Measurements from ENCODE around the gene HPX.

Gene HPX

DNA sequence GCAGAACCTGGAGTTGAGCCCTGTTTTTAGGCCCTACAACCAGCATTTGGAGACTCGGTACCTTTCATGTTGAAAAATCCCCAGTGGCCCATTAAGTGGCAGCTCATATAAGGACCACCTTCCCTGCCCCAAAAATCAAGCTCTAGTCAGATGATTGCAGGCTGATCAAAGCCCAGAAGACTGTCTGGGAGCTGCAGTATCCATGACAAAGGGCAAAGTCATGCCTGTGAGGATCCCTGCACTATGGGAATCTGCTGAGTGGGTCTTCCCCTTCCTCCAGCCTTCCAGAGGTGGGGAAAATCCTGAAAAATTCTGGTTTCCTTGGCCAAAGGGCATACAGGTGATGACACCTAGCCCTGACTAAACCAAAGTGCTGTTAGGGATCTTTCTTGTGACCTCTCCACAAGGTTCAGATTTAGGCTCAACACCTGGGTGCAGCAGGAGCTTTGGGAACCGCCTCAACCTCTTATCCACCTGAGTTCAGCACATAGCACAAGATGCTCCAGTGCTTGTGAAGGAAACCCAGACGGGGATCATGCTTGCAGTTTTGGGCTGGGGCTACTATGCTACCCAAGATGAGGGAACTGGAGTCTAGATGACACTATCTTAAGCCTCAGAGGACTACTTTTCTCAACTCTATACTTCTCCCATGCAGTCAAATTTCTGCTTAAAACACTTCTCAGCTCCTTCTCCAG lies 34.2 kb upstream of the HPX start:
- no peak for TF ChIP-seq GATA3 (IDR thresholded peaks at IDR 0.05; ENCODE audit: low read depth, low read length)
- no peak for TF ChIP-seq GATA2 (IDR thresholded peaks at IDR 0.05; ENCODE audit: low read depth, low read length)

- TF ChIP-seq GATA3 (IDR thresholded peaks at IDR 0.05; ENCODE audit: low read depth, low read length) (no peak), GATA2 (IDR thresholded peaks at IDR 0.05; ENCODE audit: low read depth, low read length) (no peak)
Observed at GRCh38 chr11:6474413-6474792, 33.6 kb upstream of the HPX start.

DNA sequence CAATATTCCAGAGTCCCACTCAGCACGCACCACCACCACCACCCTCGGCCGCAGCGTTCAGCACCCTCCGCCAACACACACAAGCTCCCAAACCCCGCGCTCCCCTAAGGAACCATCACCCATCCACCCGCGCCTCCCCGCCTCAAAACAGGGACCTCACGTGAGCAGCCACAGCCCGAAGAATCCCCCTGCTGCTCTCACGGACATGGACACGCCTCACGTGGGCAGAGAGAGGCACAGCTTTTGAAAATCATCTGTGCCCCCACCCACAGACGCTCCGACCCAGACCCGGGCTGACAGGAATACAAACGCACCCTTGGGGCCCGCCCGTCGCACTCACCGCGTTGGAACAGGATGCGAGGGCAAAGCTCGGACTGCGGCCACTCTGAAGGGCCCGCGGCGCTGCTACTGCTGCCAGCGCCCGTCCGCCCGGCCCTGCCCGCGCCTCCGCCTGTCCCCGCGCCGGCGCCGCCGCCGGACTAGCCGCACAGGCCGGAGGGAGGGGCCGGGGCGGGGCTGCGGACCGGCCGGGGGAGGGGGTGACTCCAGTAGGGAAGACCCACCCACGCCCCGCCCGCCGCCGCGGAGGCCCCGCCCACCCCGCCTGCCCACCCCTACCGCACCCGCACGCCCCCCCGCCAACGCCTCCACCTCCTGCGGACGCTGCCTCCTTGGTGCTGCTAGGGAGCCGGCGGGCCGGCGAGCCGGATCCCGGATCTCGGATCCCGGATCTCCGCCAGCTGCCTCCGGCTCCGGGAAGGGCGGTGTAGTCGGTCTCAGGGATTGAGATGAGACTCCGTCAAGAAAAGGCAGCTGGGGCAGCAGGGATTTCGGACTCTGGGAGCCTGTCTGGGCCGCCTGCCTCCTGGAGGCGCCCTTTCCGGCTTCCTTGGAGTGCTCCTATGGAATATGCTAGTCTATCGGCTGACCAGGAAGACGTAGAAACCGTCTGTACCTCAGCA lies 32.9 kb upstream of the HPX start, which contains the start of gene TRIM3:
TRIM3 (minus strand) TSS at position 491 of the 962 bp plus-strand sequence. CDS start 8,246 bp downstream, outside the sequence.
- TF ChIP-seq GATA2 (IDR thresholded peaks at IDR 0.05; ENCODE audit: low read depth, low read length) (no peak), GATA3 (IDR thresholded peaks at IDR 0.05; ENCODE audit: low read depth, low read length) (no peak)

DNA sequence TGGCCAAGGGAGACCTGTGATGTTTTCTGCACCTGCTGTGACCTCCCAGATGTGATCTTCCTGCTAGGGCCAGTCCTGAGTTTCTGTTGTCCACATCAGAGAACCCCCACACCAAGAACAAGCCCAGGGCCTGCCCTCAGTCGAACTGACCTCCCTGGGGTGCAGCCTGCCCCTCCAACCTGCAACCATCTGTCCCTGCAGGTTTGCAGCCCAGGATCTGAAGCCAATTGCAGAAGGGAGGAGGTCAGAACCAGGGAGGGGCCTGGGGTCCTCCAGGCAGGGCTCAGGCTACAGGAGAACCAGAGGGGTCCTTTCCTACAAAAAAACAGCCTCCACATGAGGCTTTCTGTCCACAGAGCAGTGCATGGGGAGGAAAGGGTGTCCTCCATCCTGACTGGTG lies 32.1 kb upstream of the HPX start:
- TF ChIP-seq GATA3 (IDR thresholded peaks at IDR 0.05; ENCODE audit: low read depth, low read length): no peak
- no peak for TF ChIP-seq GATA2 (IDR thresholded peaks at IDR 0.05; ENCODE audit: low read depth, low read length)

DNA sequence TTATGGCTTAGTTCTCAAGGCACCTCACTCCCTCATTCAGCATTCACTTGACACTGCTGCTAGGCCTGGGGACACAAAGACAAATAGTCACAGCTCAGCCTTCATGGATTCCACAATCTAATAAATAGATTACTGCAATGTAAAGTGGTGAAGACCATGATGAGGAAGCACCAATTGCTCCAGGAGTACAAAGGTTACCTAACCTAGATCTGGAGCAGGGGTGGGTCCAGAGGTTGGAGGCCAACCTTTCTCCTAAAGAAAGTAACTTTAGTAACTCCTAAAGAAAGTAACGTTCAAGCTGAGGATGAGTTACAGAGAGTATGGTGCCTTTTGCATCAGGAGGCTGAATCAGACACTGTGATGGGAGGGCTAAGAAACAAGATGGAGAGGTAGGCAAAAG lies 28.8 kb upstream of the HPX start:
- no peak for TF ChIP-seq GATA3 (IDR thresholded peaks at IDR 0.05; ENCODE audit: low read depth, low read length)
- no peak for TF ChIP-seq GATA2 (IDR thresholded peaks at IDR 0.05; ENCODE audit: low read depth, low read length)

DNA sequence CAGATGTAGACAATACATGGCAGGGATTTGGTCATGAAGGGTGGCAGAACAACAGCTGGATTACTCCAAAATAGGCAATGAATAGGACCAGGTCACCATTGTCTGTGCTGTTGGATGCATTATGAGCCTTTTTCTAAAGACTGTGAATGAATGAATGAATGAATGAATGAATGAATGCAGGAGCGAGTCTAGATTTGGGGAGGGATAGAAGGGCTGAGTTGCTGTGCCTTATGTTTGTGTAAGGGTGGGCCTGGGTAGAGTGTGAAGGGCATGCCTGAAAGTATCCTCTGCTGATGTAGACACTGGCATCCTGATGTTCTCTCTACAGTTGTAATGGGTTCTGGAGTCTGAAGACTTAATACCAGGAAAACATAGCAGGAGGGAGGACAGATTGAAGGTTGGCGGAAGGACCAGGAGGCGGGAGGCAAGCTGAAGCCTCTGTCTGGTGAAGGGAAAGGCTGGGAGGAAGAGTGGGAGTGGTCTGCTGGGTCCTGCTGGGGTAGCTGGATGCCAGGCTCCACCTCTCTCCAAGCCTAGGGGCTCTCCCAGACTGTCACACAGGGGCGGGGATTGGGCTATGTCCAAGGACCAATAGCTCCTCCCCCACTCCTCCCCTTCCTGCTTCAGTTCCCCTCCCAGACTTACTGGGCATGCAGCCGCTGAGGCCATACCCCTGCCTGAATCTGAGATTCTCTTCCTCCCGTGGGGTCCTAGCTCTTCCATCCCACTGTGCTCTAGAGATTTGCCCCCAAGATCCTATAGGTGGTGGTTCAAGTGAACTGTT lies 28.1 kb upstream of the HPX start:
- TF ChIP-seq GATA3 (IDR thresholded peaks at IDR 0.05; ENCODE audit: low read depth, low read length): no peak
- no peak for TF ChIP-seq GATA2 (IDR thresholded peaks at IDR 0.05; ENCODE audit: low read depth, low read length)

DNA sequence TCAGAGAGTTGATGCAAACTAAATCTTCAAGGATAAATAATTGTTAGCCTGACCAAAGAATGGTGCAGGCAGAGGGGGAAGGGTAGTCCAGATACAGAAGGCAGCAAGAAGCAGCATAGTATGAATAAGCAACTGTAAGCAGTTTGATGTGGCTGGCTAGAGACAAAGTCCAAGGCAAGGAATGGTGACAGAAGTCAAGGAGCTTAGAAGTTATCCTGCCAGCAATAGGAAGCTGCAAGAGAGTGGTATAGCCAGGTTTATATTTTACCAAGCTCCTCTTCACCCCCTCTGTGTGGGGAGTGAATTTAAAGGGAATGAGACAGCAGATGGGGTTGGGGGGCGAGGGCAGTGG lies 18.3 kb upstream of the HPX start:
- TF ChIP-seq GATA3 (IDR thresholded peaks at IDR 0.05; ENCODE audit: low read depth, low read length): no peak
- no peak for TF ChIP-seq GATA2 (IDR thresholded peaks at IDR 0.05; ENCODE audit: low read depth, low read length)

GRCh38 chr11:6458352-6459098 lies 17.7 kb upstream of the HPX start:
- no peak for TF ChIP-seq GATA3 (IDR thresholded peaks at IDR 0.05; ENCODE audit: low read depth, low read length)
- no peak for TF ChIP-seq GATA2 (IDR thresholded peaks at IDR 0.05; ENCODE audit: low read depth, low read length)

DNA sequence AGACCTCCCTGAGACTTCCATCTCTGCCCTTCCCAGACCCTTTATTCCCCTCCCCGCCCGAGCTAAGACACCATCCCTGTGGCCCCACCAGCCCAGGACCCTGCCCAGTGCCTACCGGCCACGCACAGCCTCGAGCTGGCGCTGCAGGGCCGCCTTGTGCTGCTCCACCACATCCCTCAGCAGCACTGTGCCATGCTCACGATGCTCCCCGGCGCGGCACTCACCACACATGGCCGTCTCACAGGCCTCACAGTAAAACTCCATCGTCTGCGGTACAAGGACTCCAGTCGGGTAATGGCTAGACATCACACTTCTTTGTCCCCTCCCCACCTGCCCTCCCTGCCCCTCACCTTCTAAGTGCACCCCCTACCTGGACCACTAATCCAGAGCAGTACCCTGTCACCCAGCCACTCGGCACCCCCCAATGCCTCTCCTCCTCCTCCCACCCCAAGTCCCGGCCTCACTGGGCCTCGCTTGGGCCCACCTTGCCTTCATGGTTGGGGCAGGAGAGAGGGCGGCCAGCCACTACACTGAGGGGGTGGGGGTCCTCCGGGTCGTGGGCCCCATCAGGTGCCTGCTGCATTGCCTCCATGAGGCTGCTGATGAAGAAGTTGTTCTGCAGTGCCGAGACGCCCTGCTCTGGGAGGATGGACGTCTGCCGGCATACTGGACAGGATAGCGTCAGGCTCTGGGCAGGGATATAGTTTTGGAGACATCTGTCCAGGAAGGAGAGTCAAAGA lies 17.0 kb upstream of the HPX start:
- TF ChIP-seq GATA3 (IDR thresholded peaks at IDR 0.05; ENCODE audit: low read depth, low read length): no peak
- TF ChIP-seq GATA2 (IDR thresholded peaks at IDR 0.05; ENCODE audit: low read depth, low read length): no peak

DNA sequence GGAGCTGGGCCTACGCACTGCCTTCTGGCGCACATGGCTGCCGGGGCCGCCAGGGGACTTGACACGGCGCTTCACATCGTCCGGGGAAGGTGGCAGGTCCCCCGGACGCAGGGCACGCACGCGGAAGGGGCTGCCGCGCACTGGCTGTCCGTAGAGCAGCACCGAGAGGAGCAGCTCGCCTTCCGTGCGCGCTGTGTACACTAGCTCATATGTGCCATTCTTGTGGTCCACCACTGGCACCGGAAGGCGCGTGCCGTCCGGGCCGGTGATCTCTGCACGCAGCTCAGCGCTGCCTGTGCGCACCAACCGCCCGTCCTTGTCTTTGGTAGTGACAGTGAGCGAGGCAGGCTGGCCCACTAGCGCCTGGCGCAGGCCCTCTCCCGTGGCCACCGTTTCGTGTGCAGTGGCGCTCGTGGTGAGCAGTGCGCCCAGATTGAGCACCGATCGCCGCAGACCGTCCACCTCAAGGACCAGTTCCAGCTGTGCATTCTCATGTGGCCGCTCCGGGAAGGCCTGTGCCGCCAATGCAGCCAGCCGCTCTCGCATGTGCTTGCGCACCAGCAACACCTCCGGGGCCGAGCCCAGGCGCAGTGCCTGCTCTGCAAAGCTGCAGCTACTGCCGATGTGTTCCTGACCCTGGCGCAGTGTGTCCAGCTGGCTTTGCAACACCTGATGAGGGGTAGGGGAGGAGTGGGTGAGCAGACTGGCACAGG lies 15.7 kb upstream of the HPX start:
- TF ChIP-seq GATA3 (IDR thresholded peaks at IDR 0.05; ENCODE audit: low read depth, low read length) (no peak), GATA2 (IDR thresholded peaks at IDR 0.05; ENCODE audit: low read depth, low read length) (no peak)

GRCh38 chr11:6455070-6455469 lies 14.3 kb upstream of the HPX start:
- TF ChIP-seq GATA2 (IDR thresholded peaks at IDR 0.05; ENCODE audit: low read depth, low read length) (no peak), GATA3 (IDR thresholded peaks at IDR 0.05; ENCODE audit: low read depth, low read length) (no peak)

GRCh38 chr11:6453152-6453551 lies 12.4 kb upstream of the HPX start:
- no peak for TF ChIP-seq GATA2 (IDR thresholded peaks at IDR 0.05; ENCODE audit: low read depth, low read length)
- no peak for TF ChIP-seq GATA3 (IDR thresholded peaks at IDR 0.05; ENCODE audit: low read depth, low read length)
